ENCODE results near the gene SLC36A4.
"Not testable (repeated sequence)": the region's sequence is repeated elsewhere in the genome, so short reads cannot be mapped to it uniquely, and the experiment has no call there.

SLC36A4 gene

GRCh38 chr11:93122535-93123235 is 75.1 kb downstream of the SLC36A4 start:
- Mint-ChIP-seq H3K9me3 (no peaks in the 10 kb centered on the region), H3K4me1 (ENCODE audit: low read depth) (no peaks in the 10 kb centered on the region), H3K4me3 (no peak overlapping the region), H3K36me3 (ENCODE audit: low read depth) (no peaks in the 10 kb centered on the region), H3K27ac (no peak overlapping the region), H3K27me3 (ENCODE audit: low read depth) (peaks cover 33% of the 10 kb centered on the region)

DNA sequence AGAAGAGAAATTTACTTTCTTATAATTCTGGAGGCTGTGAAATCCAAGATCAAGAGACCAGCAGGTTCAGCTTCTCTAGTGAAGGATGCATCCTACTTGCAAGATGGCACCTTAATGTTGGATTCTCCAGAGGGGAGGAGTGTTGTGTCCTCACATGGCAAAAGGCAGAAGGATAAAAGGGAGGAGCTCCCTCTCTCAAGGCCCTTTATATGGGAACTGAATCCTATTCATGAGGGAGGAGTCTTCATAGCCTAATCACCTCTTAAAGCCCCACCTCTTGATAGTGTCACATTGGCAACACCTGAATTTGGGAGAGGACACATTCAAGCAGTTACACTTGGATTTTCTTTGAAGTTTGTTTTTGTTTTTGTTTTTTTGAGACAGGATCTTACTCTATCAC is 79.5 kb downstream of the SLC36A4 start:
- H3K27me3 Mint-ChIP-seq (ENCODE audit: low read depth) = peaks cover 32% of the 10 kb centered on the region
- H3K36me3 Mint-ChIP-seq (ENCODE audit: low read depth) = no peaks in the 10 kb centered on the region
- no peak overlapping the region for H3K27ac Mint-ChIP-seq
- no peaks in the 10 kb centered on the region for H3K4me1 Mint-ChIP-seq (ENCODE audit: low read depth)
- no peaks in the 10 kb centered on the region for H3K9me3 Mint-ChIP-seq
- no peak overlapping the region for H3K4me3 Mint-ChIP-seq

- Mint-ChIP-seq H3K36me3 (ENCODE audit: low read depth) (no peaks in the 10 kb centered on the region), H3K4me1 (ENCODE audit: low read depth) (no peaks in the 10 kb centered on the region), H3K27me3 (ENCODE audit: low read depth) (peaks cover 33% of the 10 kb centered on the region), H3K9me3 (no peaks in the 10 kb centered on the region), H3K27ac (no peak overlapping the region), H3K4me3 (no peak overlapping the region)
Measured at GRCh38 chr11:93117565-93117964, 80.2 kb downstream of the SLC36A4 start.

GRCh38 chr11:93116641-93117441 is 81.0 kb downstream of the SLC36A4 start:
- Mint-ChIP-seq H3K4me1 (ENCODE audit: low read depth) (no peaks in the 10 kb centered on the region), H3K27me3 (ENCODE audit: low read depth) (peaks cover 33% of the 10 kb centered on the region), H3K9me3 (no peaks in the 10 kb centered on the region), H3K27ac (no peak overlapping the region), H3K36me3 (ENCODE audit: low read depth) (no peaks in the 10 kb centered on the region), H3K4me3 (no peak overlapping the region)

GRCh38 chr11:93114304-93114703 is 83.5 kb downstream of the SLC36A4 start:
- peaks cover 7% of the 10 kb centered on the region for H3K4me1 Mint-ChIP-seq (ENCODE audit: low read depth)
- H3K9me3 Mint-ChIP-seq = no peaks in the 10 kb centered on the region
- H3K27me3 Mint-ChIP-seq (ENCODE audit: low read depth) = peaks cover 23% of the 10 kb centered on the region
- H3K36me3 Mint-ChIP-seq (ENCODE audit: low read depth) = no peaks in the 10 kb centered on the region
- no peak overlapping the region for H3K27ac Mint-ChIP-seq
- H3K4me3 Mint-ChIP-seq = no peak overlapping the region

- H3K27me3 Mint-ChIP-seq (ENCODE audit: low read depth) = peaks cover 20% of the 10 kb centered on the region
- peaks cover 8% of the 10 kb centered on the region for H3K4me1 Mint-ChIP-seq (ENCODE audit: low read depth)
- H3K36me3 Mint-ChIP-seq (ENCODE audit: low read depth) = no peaks in the 10 kb centered on the region
- no peaks in the 10 kb centered on the region for H3K9me3 Mint-ChIP-seq
- H3K27ac Mint-ChIP-seq = no peak overlapping the region
- no peak overlapping the region for H3K4me3 Mint-ChIP-seq
Measured at GRCh38 chr11:93113824-93114223, 84.0 kb downstream of the SLC36A4 start.

- H3K27me3 Mint-ChIP-seq (ENCODE audit: low read depth); H3K4me1 Mint-ChIP-seq (ENCODE audit: low read depth); H3K27ac Mint-ChIP-seq; H3K4me3 Mint-ChIP-seq; H3K36me3 Mint-ChIP-seq (ENCODE audit: low read depth); H3K9me3 Mint-ChIP-seq: not testable (repeated sequence)
Measured at GRCh38 chr11:93111147-93111546, 86.6 kb downstream of the SLC36A4 start.

DNA sequence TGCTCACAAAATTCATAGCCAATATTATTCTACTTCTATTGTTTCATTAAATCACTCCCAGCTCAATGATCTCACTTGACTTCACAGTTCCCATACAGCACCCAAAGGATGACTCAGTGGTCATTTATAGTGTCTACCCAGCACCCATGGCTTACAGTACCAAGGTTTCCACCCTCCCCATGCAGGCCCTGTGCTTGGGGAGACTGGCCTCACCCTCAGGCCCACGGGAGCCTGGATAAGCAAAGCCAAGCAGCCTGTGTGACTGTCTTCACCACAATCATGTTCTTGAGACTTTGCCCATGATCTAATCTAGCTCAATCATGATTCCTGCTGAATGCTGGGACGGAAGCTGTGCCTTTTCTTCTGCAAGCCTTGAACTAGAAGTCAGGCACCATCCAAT is 97.6 kb downstream of the SLC36A4 start:
- no peaks in the 10 kb centered on the region for H3K27me3 Mint-ChIP-seq (ENCODE audit: low read depth)
- H3K4me1 Mint-ChIP-seq (ENCODE audit: low read depth) = no peaks in the 10 kb centered on the region

DNA sequence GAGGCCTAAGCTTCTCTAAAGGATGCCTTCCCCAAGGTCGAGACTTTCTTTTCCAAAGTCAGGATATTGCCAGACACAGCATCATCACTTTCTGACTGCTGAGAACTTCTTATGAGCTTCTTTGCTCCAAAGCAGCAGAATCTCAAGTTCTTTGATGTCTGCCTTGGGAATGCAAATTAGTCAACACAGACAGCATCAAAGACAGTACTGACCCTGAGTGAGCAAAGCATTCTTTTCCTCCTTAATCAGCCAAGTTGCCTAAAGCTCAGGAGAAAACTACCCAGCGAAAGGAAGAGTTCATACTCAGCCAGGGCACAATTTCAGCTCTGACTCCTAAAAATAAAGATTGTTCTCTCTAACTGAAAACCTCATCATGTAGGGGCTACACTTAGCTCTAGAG is 98.0 kb downstream of the SLC36A4 start:
- Mint-ChIP-seq H3K9me3 (peaks cover 11% of the 10 kb centered on the region), H3K4me1 (ENCODE audit: low read depth) (no peaks in the 10 kb centered on the region), H3K4me3 (no peak overlapping the region), H3K27me3 (ENCODE audit: low read depth) (peaks cover 1% of the 10 kb centered on the region), H3K27ac (no peak overlapping the region), H3K36me3 (ENCODE audit: low read depth) (no peaks in the 10 kb centered on the region)

More for the DNA sequence above, 97.6 kb downstream of the SLC36A4 start:
- H3K27ac Mint-ChIP-seq = no peak overlapping the region
- H3K36me3 Mint-ChIP-seq (ENCODE audit: low read depth) = no peaks in the 10 kb centered on the region
- peaks cover 11% of the 10 kb centered on the region for H3K9me3 Mint-ChIP-seq
- no peak overlapping the region for H3K4me3 Mint-ChIP-seq

Data from T-helper 1 cell treated with Interleukin-12 subunit alpha and Interleukin-12 subunit beta and Interleukin-4 antibody, amounts not matched to agents 30 μg/mL and 1 μg/mL, for 36 hours (primary cell).